Ovary (tissue), 3 donors: ENCODE measurements around the gene GDPD4.

Experiments used
- CTCF ChIP-seq, 3 donors: fragments of 450-650 bp in 2 of 3; fragments of 200-600 bp in 1 of 3; IDR thresholded peaks; one replicate each; pipeline versions ENCODE4 v1.5.1 to v1.8.0; 2016 to 2022; ENCODE audit warnings: antibody characterized with exemption in 3 of 3, mild to moderate bottlenecking in 1 of 3
- POLR2A ChIP-seq: fragments of 450-650 bp; IDR thresholded peaks from one replicate; pipeline ENCODE4 v1.6.1; 2017; ENCODE audit warnings: antibody characterized with exemption, mild to moderate bottlenecking, moderate library complexity
- donor health status: DM: no; HTN: no; CAD: no.

- TF ChIP-seq POLR2A (no peak), CTCF (IDR thresholded peaks at IDR 0.05) (no peak)
Observed at GRCh38 chr11:77171885-77172665, 129.4 kb downstream of the GDPD4 start.
